HFFc6 (cell line): ENCODE results near the gene SLX4. TPM values are rescaled to one million over a fixed set of nuclear protein-coding genes. Genes with fewer than 3 reads are reported as not detected.

Source experiments
- DNase-seq: peaks from one replicate; pipeline ENCODE4 v3.0.0-alpha.2; 2018
- H3K27ac Mint-ChIP-seq: 2 replicates; pipeline ENCODE4 v1.8.0; 2020; ENCODE audit warnings: mild to moderate bottlenecking, mixed read lengths
- H3K27me3 Mint-ChIP-seq: 2 replicates; pipeline ENCODE4 v1.8.0; 2021; ENCODE audit warnings: mild to moderate bottlenecking, moderate library complexity, mixed read lengths; ENCODE audit not compliant: insufficient read depth
- H3K36me3 Mint-ChIP-seq: 2 replicates; pipeline ENCODE4 v1.8.0; 2021; ENCODE audit warnings: low read depth, mixed read lengths
- H3K4me1 Mint-ChIP-seq: 2 replicates; pipeline ENCODE4 v1.8.0; 2020; ENCODE audit warnings: low read depth, mixed read lengths
- H3K4me3 Mint-ChIP-seq: 2 replicates; pipeline ENCODE4 v1.8.0; 2020; ENCODE audit warnings: mild to moderate bottlenecking, moderate library complexity, mixed read lengths
- H3K9me3 Mint-ChIP-seq: 2 replicates; pipeline ENCODE4 v1.8.0; 2020; ENCODE audit warnings: mild to moderate bottlenecking, mixed read lengths
- total RNA-seq, 6 experiments: library from RNA; stranded (reverse); fragmentation: NEBNext Ultra II Directional; extraction: Animal tissue kit (Norgen Biotek cat#: 25700); gene quantifications; 2 replicates in 1 of 6; 3 replicates in 5 of 6; pipeline ENCODE4 v1.2.3, GENCODE V29; 2021
- TF ChIP-seq, protein P1 (sequence below): fragments of 200-600 bp; sonication (generic); IDR thresholded peaks from 2 replicates; pipeline ENCODE4 v1.5.0; 2021; ENCODE audit warnings: antibody characterized with exemption, mild to moderate bottlenecking

SLX4 gene
- total RNA-seq, 6 experiments from 2014 or later, result 6.8 to 8.2 (median 7.2) TPM

DNA sequence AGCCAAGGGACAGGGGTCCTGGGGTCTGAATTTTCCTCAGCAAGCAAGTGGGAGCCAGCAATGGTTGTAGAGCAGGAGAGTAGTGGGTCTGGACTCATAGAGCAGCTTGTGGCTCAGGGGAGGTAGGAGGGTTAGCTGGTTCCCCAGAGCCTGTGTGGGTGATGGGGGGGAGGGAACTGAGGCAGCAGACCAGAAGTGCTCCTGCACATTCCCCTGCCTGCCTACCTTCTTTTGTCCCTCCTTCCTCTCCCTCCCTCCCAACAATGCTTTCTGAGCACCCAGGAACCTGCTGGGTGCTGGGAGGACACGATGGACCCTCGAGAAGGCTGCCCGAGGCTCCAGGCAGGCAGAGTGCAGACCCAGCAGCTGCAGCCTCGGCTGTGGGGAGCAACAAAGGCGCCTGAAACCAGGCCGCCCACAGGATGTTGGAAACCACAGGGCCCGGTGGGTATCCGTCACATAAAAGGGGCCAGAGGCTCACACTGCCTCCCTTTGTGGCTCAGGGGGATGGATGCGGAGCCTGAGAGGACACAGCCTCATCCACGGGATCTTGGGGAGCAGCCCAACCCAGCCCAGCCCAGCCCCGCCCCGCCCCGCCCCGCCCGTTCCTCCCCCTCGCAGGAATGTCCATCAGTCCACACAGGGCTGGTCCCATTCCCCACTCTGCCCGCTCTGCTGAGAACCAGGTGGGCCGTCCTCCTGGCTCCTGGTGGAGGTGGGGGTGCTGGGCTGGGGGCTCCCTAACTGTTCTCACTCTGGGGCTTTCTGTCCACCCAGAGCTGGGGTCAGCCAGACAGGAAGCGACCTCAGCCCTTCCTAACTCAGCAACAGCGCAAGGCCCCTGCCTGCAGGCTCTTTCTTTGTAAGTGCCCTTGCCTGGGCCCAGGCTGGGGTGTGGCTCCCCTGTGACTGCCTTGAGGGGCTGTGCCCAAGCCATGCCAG, 32.5 kb downstream of the SLX4 start:
- DNase-seq, result no peak
- TF ChIP-seq, protein P1, sequence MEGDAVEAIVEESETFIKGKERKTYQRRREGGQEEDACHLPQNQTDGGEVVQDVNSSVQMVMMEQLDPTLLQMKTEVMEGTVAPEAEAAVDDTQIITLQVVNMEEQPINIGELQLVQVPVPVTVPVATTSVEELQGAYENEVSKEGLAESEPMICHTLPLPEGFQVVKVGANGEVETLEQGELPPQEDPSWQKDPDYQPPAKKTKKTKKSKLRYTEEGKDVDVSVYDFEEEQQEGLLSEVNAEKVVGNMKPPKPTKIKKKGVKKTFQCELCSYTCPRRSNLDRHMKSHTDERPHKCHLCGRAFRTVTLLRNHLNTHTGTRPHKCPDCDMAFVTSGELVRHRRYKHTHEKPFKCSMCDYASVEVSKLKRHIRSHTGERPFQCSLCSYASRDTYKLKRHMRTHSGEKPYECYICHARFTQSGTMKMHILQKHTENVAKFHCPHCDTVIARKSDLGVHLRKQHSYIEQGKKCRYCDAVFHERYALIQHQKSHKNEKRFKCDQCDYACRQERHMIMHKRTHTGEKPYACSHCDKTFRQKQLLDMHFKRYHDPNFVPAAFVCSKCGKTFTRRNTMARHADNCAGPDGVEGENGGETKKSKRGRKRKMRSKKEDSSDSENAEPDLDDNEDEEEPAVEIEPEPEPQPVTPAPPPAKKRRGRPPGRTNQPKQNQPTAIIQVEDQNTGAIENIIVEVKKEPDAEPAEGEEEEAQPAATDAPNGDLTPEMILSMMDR, result no peak
- no peak overlapping the region for H3K4me3 Mint-ChIP-seq
- no peak overlapping the region for H3K27ac Mint-ChIP-seq
- no peaks in the 10 kb centered on the region for H3K9me3 Mint-ChIP-seq
- peaks cover 11% of the 10 kb centered on the region for H3K4me1 Mint-ChIP-seq
- no peaks in the 10 kb centered on the region for H3K36me3 Mint-ChIP-seq
- peaks cover 4% of the 10 kb centered on the region; the same call in 1 of the 2 replicates for H3K27me3 Mint-ChIP-seq

DNA sequence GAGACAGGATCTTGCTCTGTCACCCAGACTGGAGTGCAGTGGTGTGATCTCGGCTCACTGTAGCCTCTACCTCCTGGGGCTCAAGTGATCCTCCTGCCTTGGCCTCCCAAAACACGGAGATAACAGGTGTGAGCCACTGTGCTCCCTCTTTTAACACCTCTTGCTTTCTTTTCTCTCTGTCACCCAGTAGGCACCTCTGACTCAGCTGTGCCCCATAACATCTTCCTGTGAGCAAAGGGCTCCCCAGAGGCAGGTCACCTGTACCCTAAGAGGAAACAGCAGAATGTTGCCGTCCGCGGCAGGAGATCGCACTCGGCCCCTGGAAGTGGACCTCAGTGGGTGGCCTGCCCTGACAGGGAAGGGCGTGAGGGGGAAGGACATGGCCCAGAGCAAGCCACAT, 33.3 kb downstream of the SLX4 start:
- Mint-ChIP-seq H3K4me1 (peaks cover 11% of the 10 kb centered on the region), H3K9me3 (no peaks in the 10 kb centered on the region), H3K36me3 (no peaks in the 10 kb centered on the region), H3K4me3 (no peak overlapping the region), H3K27ac (no peak overlapping the region), H3K27me3 (peaks cover 4% of the 10 kb centered on the region; the same call in 1 of the 2 replicates)
- DNase-seq, result no peak
- TF ChIP-seq, protein P1, result no peak

DNA sequence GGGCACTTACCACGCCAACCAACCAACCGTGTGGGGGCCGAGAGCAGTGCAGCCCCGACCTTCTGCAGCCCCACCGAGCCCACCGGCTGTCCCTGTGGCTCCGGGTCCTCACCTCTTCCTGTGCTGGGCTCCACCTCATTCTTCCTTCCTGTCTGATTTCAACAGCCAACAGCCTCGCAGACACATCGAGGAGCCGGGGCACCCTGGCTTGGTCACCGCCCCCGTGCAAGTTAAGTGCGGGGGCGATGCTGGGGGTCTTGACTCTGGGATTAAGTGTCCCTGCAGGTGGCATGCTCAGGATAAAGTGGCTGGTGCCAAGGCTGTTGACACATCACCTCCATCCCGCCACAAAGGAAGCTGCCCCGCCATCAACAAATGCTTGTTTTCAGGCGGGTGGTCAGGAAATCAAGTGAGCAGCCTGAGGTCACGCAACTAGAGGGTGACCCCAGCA, 34.1 kb downstream of the SLX4 start, which contains the start of gene NLRC3:
Gene NLRC3, minus strand, starts transcription at position 102 of the 451 bp plus-strand sequence. CDS start 12,367 bp downstream, outside the sequence.
- peaks cover 4% of the 10 kb centered on the region; the same call in 1 of the 2 replicates for H3K27me3 Mint-ChIP-seq
- no peaks in the 10 kb centered on the region for H3K36me3 Mint-ChIP-seq
- TF ChIP-seq, protein P1, result no peak
- no peak within 1 kb of the TSS for H3K27ac Mint-ChIP-seq
- H3K9me3 Mint-ChIP-seq, result no peaks in the 10 kb centered on the region
- DNase-seq, result no peak
- H3K4me3 Mint-ChIP-seq, result no peak within 1 kb of the TSS
- peaks cover 11% of the 10 kb centered on the region for H3K4me1 Mint-ChIP-seq

DNA sequence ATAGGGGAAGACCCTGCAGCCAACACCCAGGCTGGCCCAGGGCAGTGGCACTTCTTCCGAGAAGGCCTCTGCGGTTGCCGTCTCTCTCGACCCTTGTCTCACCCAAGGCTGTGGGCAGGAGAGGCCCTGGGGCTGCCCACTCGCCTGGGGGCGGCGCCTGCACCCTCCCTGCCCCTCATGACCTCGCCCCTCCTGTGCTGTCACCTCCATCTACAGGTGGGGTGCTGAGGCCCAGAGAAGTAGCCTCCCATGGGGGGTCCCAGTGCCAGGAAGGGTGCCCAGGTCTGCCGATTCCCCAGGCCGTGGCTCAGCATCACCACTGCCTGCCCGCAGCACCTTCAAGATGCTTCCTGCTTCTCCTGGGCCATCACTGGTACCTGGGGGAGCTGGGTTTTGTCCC, 35.2 kb downstream of the SLX4 start:
- Mint-ChIP-seq H3K36me3 (no peaks in the 10 kb centered on the region), H3K4me1 (peaks cover 11% of the 10 kb centered on the region), H3K27me3 (peaks cover 4% of the 10 kb centered on the region; the same call in 1 of the 2 replicates), H3K27ac (no peak overlapping the region), H3K4me3 (no peak overlapping the region), H3K9me3 (no peaks in the 10 kb centered on the region)
- no peak for DNase-seq
- TF ChIP-seq, protein P1, result no peak

GRCh38 chr16:3575491-3575890, 35.9 kb downstream of the SLX4 start:
- H3K4me1 Mint-ChIP-seq, result peaks cover 5% of the 10 kb centered on the region
- H3K36me3 Mint-ChIP-seq, result peaks cover 2% of the 10 kb centered on the region; the same call in 1 of the 2 replicates
- H3K4me3 Mint-ChIP-seq, result no peak overlapping the region
- TF ChIP-seq, protein P1, result no peak
- peaks cover 4% of the 10 kb centered on the region; the same call in 1 of the 2 replicates for H3K27me3 Mint-ChIP-seq
- no peak for DNase-seq
- H3K9me3 Mint-ChIP-seq, result peaks cover 5% of the 10 kb centered on the region
- H3K27ac Mint-ChIP-seq, result no peak overlapping the region
